ENCODE results near the gene ARHGAP22. TPM values are rescaled to one million over a fixed set of nuclear protein-coding genes. Genes with fewer than 3 reads are reported as not detected.

ARHGAP22 gene
- total RNA-seq, 2 experiments from 2014 or later, result 0.25 TPM; not detected in 1

- Mint-ChIP-seq H3K36me3 (ENCODE audit: low read depth) (no peaks in the 10 kb centered on the region), H3K9me3 (no peaks in the 10 kb centered on the region), H3K27ac (no peak overlapping the region), H3K4me1 (peaks cover 4% of the 10 kb centered on the region), H3K4me3 (no peak overlapping the region), H3K27me3 (peaks cover 30% of the 10 kb centered on the region)
- ChIA-PET POLR2A (no interaction called here), CTCF (no interaction called here)
- no peak for DNase-seq
Measured at GRCh38 chr10:48600645-48601505, 4.0 kb downstream of the ARHGAP22 start.

GRCh38 chr10:48599830-48600134 is 5.1 kb downstream of the ARHGAP22 start:
- POLR2A ChIA-PET, result no interaction called here
- CTCF ChIA-PET, result no interaction called here
- no peaks in the 10 kb centered on the region for H3K9me3 Mint-ChIP-seq
- H3K4me1 Mint-ChIP-seq, result no peaks in the 10 kb centered on the region
- H3K27me3 Mint-ChIP-seq, result peaks cover 27% of the 10 kb centered on the region
- no peaks in the 10 kb centered on the region for H3K36me3 Mint-ChIP-seq (ENCODE audit: low read depth)
- DNase-seq, result no peak
- no peak overlapping the region for H3K4me3 Mint-ChIP-seq
- H3K27ac Mint-ChIP-seq, result no peak overlapping the region

GRCh38 chr10:48598936-48599829 is 5.7 kb downstream of the ARHGAP22 start:
- Mint-ChIP-seq H3K4me3 (no peak overlapping the region), H3K4me1 (no peaks in the 10 kb centered on the region), H3K27me3 (peaks cover 21% of the 10 kb centered on the region), H3K36me3 (ENCODE audit: low read depth) (no peaks in the 10 kb centered on the region), H3K27ac (no peak overlapping the region), H3K9me3 (no peaks in the 10 kb centered on the region)
- DNase-seq, result no peak
- ChIA-PET POLR2A (no interaction called here), CTCF (no interaction called here)

GRCh38 chr10:48598243-48598935 is 6.5 kb downstream of the ARHGAP22 start:
- Mint-ChIP-seq H3K4me1 (no peaks in the 10 kb centered on the region), H3K27ac (no peak overlapping the region), H3K4me3 (no peak overlapping the region), H3K36me3 (ENCODE audit: low read depth) (no peaks in the 10 kb centered on the region), H3K27me3 (peaks cover 14% of the 10 kb centered on the region), H3K9me3 (no peaks in the 10 kb centered on the region)
- DNase-seq, result no peak
- POLR2A ChIA-PET, result no interaction called here
- CTCF ChIA-PET, result interaction anchor here (1.2 kb wide), 1 partner anchor 14 kb away, joined by 3 read pairs; no protein-coding TSS in a partner anchor

GRCh38 chr10:48595539-48595932 is 9.3 kb downstream of the ARHGAP22 start:
- no peak for DNase-seq
- CTCF ChIA-PET, result interaction anchor here (1.2 kb wide), 1 partner anchor 62 kb away, joined by 5 read pairs; no protein-coding TSS in a partner anchor
- POLR2A ChIA-PET, result no interaction called here
- Mint-ChIP-seq H3K27ac (no peak overlapping the region), H3K27me3 (peaks cover 13% of the 10 kb centered on the region), H3K9me3 (no peaks in the 10 kb centered on the region), H3K4me1 (no peaks in the 10 kb centered on the region), H3K36me3 (ENCODE audit: low read depth) (no peaks in the 10 kb centered on the region), H3K4me3 (no peak overlapping the region)

- H3K36me3 Mint-ChIP-seq (ENCODE audit: low read depth), result no peaks in the 10 kb centered on the region
- H3K27ac Mint-ChIP-seq, result no peak overlapping the region
- ChIA-PET CTCF (interaction anchor here (1.2 kb wide), 1 partner anchor 63 kb away, joined by 5 read pairs; no protein-coding TSS in a partner anchor), POLR2A (no interaction called here)
- H3K4me3 Mint-ChIP-seq, result no peak overlapping the region
- DNase-seq, result no peak
- H3K27me3 Mint-ChIP-seq, result peaks cover 13% of the 10 kb centered on the region
- H3K4me1 Mint-ChIP-seq, result peaks cover 3% of the 10 kb centered on the region
- H3K9me3 Mint-ChIP-seq, result no peaks in the 10 kb centered on the region
Measured at GRCh38 chr10:48594803-48595538, 9.9 kb downstream of the ARHGAP22 start.

GRCh38 chr10:48594371-48594770 is 10.5 kb downstream of the ARHGAP22 start:
- no peak overlapping the region for H3K4me3 Mint-ChIP-seq
- no peak overlapping the region for H3K27ac Mint-ChIP-seq

GRCh38 chr10:48592346-48592745 is 12.5 kb downstream of the ARHGAP22 start:
- H3K4me1 Mint-ChIP-seq, result peaks cover 4% of the 10 kb centered on the region
- no peaks in the 10 kb centered on the region for H3K9me3 Mint-ChIP-seq
- H3K4me3 Mint-ChIP-seq, result no peak overlapping the region
- H3K27ac Mint-ChIP-seq, result no peak overlapping the region
- no peaks in the 10 kb centered on the region for H3K36me3 Mint-ChIP-seq (ENCODE audit: low read depth)
- H3K27me3 Mint-ChIP-seq, result peaks cover 9% of the 10 kb centered on the region
- ChIA-PET CTCF (no interaction called here), POLR2A (no interaction called here)
- no peak for DNase-seq

More at GRCh38 chr10:48594371-48594770, 10.5 kb downstream of the ARHGAP22 start:
- H3K36me3 Mint-ChIP-seq (ENCODE audit: low read depth), result no peaks in the 10 kb centered on the region
- H3K9me3 Mint-ChIP-seq, result no peaks in the 10 kb centered on the region
- POLR2A ChIA-PET, result no interaction called here
- CTCF ChIA-PET, result interaction anchor here (1.2 kb wide), 1 partner anchor 64 kb away, joined by 5 read pairs; no protein-coding TSS in a partner anchor
- peaks cover 4% of the 10 kb centered on the region for H3K4me1 Mint-ChIP-seq
- no peak for DNase-seq
- H3K27me3 Mint-ChIP-seq, result peaks cover 13% of the 10 kb centered on the region

GRCh38 chr10:48590945-48591344 is 13.9 kb downstream of the ARHGAP22 start:
- H3K9me3 Mint-ChIP-seq, result no peaks in the 10 kb centered on the region
- no peaks in the 10 kb centered on the region for H3K36me3 Mint-ChIP-seq (ENCODE audit: low read depth)
- no peak overlapping the region for H3K4me3 Mint-ChIP-seq
- H3K27ac Mint-ChIP-seq, result no peak overlapping the region
- POLR2A ChIA-PET, result no interaction called here
- peaks cover 9% of the 10 kb centered on the region for H3K27me3 Mint-ChIP-seq
- CTCF ChIA-PET, result interaction anchor here (1.3 kb wide), 1 partner anchor 67 kb away, joined by 4 read pairs; no protein-coding TSS in a partner anchor
- peaks cover 4% of the 10 kb centered on the region for H3K4me1 Mint-ChIP-seq
- no peak for DNase-seq

GRCh38 chr10:48589266-48589665 is 15.6 kb downstream of the ARHGAP22 start:
- ChIA-PET CTCF (interaction anchor here (2.0 kb wide), 1 partner anchor 67 kb away, joined by 7 read pairs; no protein-coding TSS in a partner anchor), POLR2A (no interaction called here)
- Mint-ChIP-seq H3K9me3 (no peaks in the 10 kb centered on the region), H3K36me3 (ENCODE audit: low read depth) (no peaks in the 10 kb centered on the region), H3K4me3 (no peak overlapping the region), H3K27me3 (peaks cover 4% of the 10 kb centered on the region), H3K4me1 (peaks cover 4% of the 10 kb centered on the region), H3K27ac (no peak overlapping the region)
- no peak for DNase-seq

GRCh38 chr10:48587819-48588218 is 17.1 kb downstream of the ARHGAP22 start:
- ChIA-PET POLR2A (no interaction called here), CTCF (interaction anchor here (1.2 to 1.3 kb wide), 2 partner anchors 20 to 70 kb away, joined by 3 to 4 read pairs; no protein-coding TSS in a partner anchor)
- Mint-ChIP-seq H3K9me3 (no peaks in the 10 kb centered on the region), H3K36me3 (ENCODE audit: low read depth) (no peaks in the 10 kb centered on the region), H3K27me3 (no peaks in the 10 kb centered on the region), H3K4me3 (no peak overlapping the region), H3K27ac (no peak overlapping the region), H3K4me1 (peaks cover 4% of the 10 kb centered on the region)
- no peak for DNase-seq

GRCh38 chr10:48587101-48587500 is 17.8 kb downstream of the ARHGAP22 start:
- ChIA-PET CTCF (interaction anchor here (1.2 to 1.3 kb wide), 2 partner anchors 21 to 71 kb away, joined by 3 to 4 read pairs; no protein-coding TSS in a partner anchor), POLR2A (no interaction called here)
- DNase-seq, result no peak
- Mint-ChIP-seq H3K4me3 (no peak overlapping the region), H3K27me3 (no peaks in the 10 kb centered on the region), H3K4me1 (peaks cover 4% of the 10 kb centered on the region), H3K36me3 (ENCODE audit: low read depth) (no peaks in the 10 kb centered on the region), H3K27ac (no peak overlapping the region), H3K9me3 (no peaks in the 10 kb centered on the region)

All from activated CD4-positive, alpha-beta memory T cell treated with anti-CD3 and anti-CD28 coated beads, Interleukin-2, amount 10 ng/mL, durations not matched to agents 7 days and 5 days (primary cell).